Measurements from ENCODE around the gene CNNM2. TPM values are rescaled to one million over a fixed set of nuclear protein-coding genes. Genes with fewer than 3 reads are reported as not detected.

CNNM2 gene
- polyA plus RNA-seq, 1 of the 3 experiments (the other 2 are of a cell fraction), result 4.0 TPM

DNA sequence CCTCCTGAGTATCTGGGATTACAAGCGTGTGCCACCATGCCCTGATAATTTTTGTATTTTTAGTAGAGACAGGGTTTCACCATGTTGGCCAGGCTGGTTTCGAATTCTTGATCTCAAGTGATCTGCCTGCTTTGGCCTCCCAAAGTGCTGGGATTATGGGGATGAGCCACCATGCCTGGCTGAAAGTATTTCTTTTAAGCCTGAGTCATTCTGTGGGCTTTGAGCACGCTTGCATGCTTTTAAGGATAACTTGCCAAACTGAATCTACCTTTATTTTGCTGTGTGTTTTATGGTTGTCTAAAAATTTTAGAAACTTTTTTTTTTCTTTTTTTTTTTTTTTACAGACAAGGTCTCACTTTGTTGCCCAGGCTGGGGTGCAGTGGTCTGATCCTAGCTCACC, 33.2 kb downstream of the CNNM2 start:
- H3K4me1 ChIP-seq (ENCODE audit: control insufficient read depth in 1 of 2, insufficient read depth in 2 of 2, low read depth in 1 of 2, low read length in 1 of 2), result no peaks in the 10 kb centered on the region
- no peak overlapping the region for H2AFZ ChIP-seq (ENCODE audit: low read depth)
- H4K20me1 ChIP-seq (ENCODE audit: insufficient read depth), result no peaks in the 10 kb centered on the region
- ChIA-PET CTCF (no interaction called here), POLR2A (no interaction called here)
- H3F3A ChIP-seq (replicated peaks; ENCODE audit: insufficient read depth), result no peaks in the 10 kb centered on the region
- H3K9me2 ChIP-seq, result no peaks in the 10 kb centered on the region
- H3K79me2 ChIP-seq (ENCODE audit: insufficient read depth), result no peaks in the 10 kb centered on the region
- H3K36me3 ChIP-seq (replicated peaks in 1 of 2; ENCODE audit: control insufficient read depth in 1 of 2, insufficient read depth in 2 of 2, low read length in 1 of 2), result no peaks in the 10 kb centered on the region
- no peak overlapping the region for H3K4me3 ChIP-seq (ENCODE audit: low read depth in 2 of 2, low read length in 1 of 2)
- no peak overlapping the region for H3K9ac ChIP-seq
- no peak overlapping the region for H3K4me2 ChIP-seq
- H3K27me3 ChIP-seq (ENCODE audit: insufficient read depth), result no peaks in the 10 kb centered on the region
- no peaks in the 10 kb centered on the region for H3K9me3 ChIP-seq
- H3K27ac ChIP-seq (ENCODE audit: low read depth in 2 of 2, low read length in 1 of 2), result no peak overlapping the region
- 88% methylated on average over 3 of the region's 3 CpGs for WGBS (ENCODE audit: low lambda C conversion rate)
- TF ChIP-seq EP300 (IDR thresholded peaks at IDR 0.05; ENCODE audit: borderline replicate concordance in 1 of 2, low read depth in 1 of 2, low read length in 1 of 2) (no peak), TCF12 (IDR thresholded peaks at IDR 0.05) (no peak), MXI1 (IDR thresholded peaks at IDR 0.05; ENCODE audit: low read depth, low read length) (no peak), NFIC (IDR thresholded peaks at IDR 0.05; ENCODE audit: borderline replicate concordance) (no peak), FOSL2 (IDR thresholded peaks at IDR 0.05; ENCODE audit: borderline replicate concordance, low read depth) (no peak), EZH2phosphoT487 (IDR thresholded peaks at IDR 0.05; ENCODE audit: borderline replicate concordance, low read depth) (no peak), YY1 (IDR thresholded peaks at IDR 0.05; ENCODE audit: low read depth) (no peak), POLR2AphosphoS5 (IDR thresholded peaks at IDR 0.05; ENCODE audit: low read depth, low read length) (no peak)
- TF ChIP-seq, protein P1, sequence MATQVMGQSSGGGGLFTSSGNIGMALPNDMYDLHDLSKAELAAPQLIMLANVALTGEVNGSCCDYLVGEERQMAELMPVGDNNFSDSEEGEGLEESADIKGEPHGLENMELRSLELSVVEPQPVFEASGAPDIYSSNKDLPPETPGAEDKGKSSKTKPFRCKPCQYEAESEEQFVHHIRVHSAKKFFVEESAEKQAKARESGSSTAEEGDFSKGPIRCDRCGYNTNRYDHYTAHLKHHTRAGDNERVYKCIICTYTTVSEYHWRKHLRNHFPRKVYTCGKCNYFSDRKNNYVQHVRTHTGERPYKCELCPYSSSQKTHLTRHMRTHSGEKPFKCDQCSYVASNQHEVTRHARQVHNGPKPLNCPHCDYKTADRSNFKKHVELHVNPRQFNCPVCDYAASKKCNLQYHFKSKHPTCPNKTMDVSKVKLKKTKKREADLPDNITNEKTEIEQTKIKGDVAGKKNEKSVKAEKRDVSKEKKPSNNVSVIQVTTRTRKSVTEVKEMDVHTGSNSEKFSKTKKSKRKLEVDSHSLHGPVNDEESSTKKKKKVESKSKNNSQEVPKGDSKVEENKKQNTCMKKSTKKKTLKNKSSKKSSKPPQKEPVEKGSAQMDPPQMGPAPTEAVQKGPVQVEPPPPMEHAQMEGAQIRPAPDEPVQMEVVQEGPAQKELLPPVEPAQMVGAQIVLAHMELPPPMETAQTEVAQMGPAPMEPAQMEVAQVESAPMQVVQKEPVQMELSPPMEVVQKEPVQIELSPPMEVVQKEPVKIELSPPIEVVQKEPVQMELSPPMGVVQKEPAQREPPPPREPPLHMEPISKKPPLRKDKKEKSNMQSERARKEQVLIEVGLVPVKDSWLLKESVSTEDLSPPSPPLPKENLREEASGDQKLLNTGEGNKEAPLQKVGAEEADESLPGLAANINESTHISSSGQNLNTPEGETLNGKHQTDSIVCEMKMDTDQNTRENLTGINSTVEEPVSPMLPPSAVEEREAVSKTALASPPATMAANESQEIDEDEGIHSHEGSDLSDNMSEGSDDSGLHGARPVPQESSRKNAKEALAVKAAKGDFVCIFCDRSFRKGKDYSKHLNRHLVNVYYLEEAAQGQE (IDR thresholded peaks at IDR 0.05; ENCODE audit: low read depth, low read length), result no peak
- TF ChIP-seq, protein P2, sequence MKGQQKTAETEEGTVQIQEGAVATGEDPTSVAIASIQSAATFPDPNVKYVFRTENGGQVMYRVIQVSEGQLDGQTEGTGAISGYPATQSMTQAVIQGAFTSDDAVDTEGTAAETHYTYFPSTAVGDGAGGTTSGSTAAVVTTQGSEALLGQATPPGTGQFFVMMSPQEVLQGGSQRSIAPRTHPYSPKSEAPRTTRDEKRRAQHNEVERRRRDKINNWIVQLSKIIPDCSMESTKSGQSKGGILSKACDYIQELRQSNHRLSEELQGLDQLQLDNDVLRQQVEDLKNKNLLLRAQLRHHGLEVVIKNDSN (IDR thresholded peaks at IDR 0.05; ENCODE audit: borderline replicate concordance, low read depth), result no peak
- TF ChIP-seq, protein P3, sequence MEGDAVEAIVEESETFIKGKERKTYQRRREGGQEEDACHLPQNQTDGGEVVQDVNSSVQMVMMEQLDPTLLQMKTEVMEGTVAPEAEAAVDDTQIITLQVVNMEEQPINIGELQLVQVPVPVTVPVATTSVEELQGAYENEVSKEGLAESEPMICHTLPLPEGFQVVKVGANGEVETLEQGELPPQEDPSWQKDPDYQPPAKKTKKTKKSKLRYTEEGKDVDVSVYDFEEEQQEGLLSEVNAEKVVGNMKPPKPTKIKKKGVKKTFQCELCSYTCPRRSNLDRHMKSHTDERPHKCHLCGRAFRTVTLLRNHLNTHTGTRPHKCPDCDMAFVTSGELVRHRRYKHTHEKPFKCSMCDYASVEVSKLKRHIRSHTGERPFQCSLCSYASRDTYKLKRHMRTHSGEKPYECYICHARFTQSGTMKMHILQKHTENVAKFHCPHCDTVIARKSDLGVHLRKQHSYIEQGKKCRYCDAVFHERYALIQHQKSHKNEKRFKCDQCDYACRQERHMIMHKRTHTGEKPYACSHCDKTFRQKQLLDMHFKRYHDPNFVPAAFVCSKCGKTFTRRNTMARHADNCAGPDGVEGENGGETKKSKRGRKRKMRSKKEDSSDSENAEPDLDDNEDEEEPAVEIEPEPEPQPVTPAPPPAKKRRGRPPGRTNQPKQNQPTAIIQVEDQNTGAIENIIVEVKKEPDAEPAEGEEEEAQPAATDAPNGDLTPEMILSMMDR (IDR thresholded peaks at IDR 0.05), result no peak
- TF ChIP-seq, protein P4, sequence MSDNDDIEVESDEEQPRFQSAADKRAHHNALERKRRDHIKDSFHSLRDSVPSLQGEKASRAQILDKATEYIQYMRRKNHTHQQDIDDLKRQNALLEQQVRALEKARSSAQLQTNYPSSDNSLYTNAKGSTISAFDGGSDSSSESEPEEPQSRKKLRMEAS (IDR thresholded peaks at IDR 0.05; ENCODE audit: low read depth), result no peak
- DNase-seq, result no peak

All from SK-N-SH (cell line).